Astrocyte (in vitro differentiated cells and primary cell): Measurements from ENCODE around the gene SLC7A5. TPM values are rescaled to one million over a fixed set of nuclear protein-coding genes. Genes with fewer than 3 reads are reported as not detected.
A peak's percentile ranks its signal among the peaks of the same experiment; 100 is the strongest.
"Not testable (repeated sequence)": the region's sequence is repeated elsewhere in the genome, so short reads cannot be mapped to it uniquely, and the experiment has no call there.

ENCODE experiments used
- DNase-seq: peaks from one replicate; pipeline ENCODE4 v3.0.0-alpha.2; 2010; ENCODE audit warnings: low read depth
- FAIRE-seq: peaks from 2 replicates; lab custom pipeline; 2011; peaks lifted over from hg19 to GRCh38; lab: Jason Lieb, UNC
- H2AFZ ChIP-seq: 2 replicates; pipeline ENCODE4 v1.6.0; 2012; ENCODE audit warnings: low read depth, low read length, inconsistent platforms
- H3K27ac ChIP-seq: 2 replicates; pipeline ENCODE4 v1.5.1; 2011; ENCODE audit warnings: low read depth, low read length, inconsistent platforms
- H3K27me3 ChIP-seq: 2 replicates; pipeline ENCODE4 v1.6.0; 2011; ENCODE audit warnings: low read length, inconsistent platforms; ENCODE audit not compliant: insufficient read depth
- H3K36me3 ChIP-seq: 2 replicates; pipeline ENCODE4 v1.5.1; 2011; ENCODE audit warnings: low read length, inconsistent platforms; ENCODE audit not compliant: insufficient read depth
- H3K4me1 ChIP-seq: 2 replicates; pipeline ENCODE4 v1.5.1; 2011; ENCODE audit warnings: low read length, inconsistent platforms; ENCODE audit not compliant: insufficient read depth
- H3K4me2 ChIP-seq: 2 replicates; pipeline ENCODE4 v1.6.0; 2012; ENCODE audit warnings: low read length, inconsistent platforms
- H3K4me3 ChIP-seq: 2 replicates; pipeline ENCODE4 v1.5.1; 2011; ENCODE audit warnings: low read depth, mild to moderate bottlenecking, low read length, inconsistent platforms; ENCODE audit not compliant: insufficient read depth
- H3K79me2 ChIP-seq: 2 replicates; pipeline ENCODE4 v1.6.0; 2012; ENCODE audit warnings: mild to moderate bottlenecking, low read length, inconsistent platforms; ENCODE audit not compliant: insufficient read depth
- H3K9ac ChIP-seq: 2 replicates; pipeline ENCODE4 v1.6.0; 2012; ENCODE audit warnings: mild to moderate bottlenecking, low read length, inconsistent platforms
- H3K9me3 ChIP-seq: 2 replicates; pipeline ENCODE4 v1.5.1; 2012; ENCODE audit warnings: low read depth, mild to moderate bottlenecking, low read length, inconsistent platforms; ENCODE audit not compliant: insufficient read depth
- H4K20me1 ChIP-seq: 2 replicates; pipeline ENCODE4 v1.6.0; 2012; ENCODE audit warnings: low read length, inconsistent platforms; ENCODE audit not compliant: insufficient read depth
- H3K27ac Mint-ChIP-seq: one replicate; pipeline ENCODE4 v1.8.0; 2021; ENCODE audit warnings: mild to moderate bottlenecking, mixed read lengths; ENCODE audit not compliant: unreplicated experiment
- H3K27me3 Mint-ChIP-seq: one replicate; pipeline ENCODE4 v1.8.0; 2021; ENCODE audit warnings: low read depth, mixed read lengths; ENCODE audit not compliant: unreplicated experiment
- H3K36me3 Mint-ChIP-seq: one replicate; pipeline ENCODE4 v1.8.0; 2021; ENCODE audit warnings: low read depth, mixed read lengths; ENCODE audit not compliant: unreplicated experiment
- H3K4me1 Mint-ChIP-seq: one replicate; pipeline ENCODE4 v1.8.0; 2021; ENCODE audit warnings: low read depth, mixed read lengths; ENCODE audit not compliant: unreplicated experiment
- H3K4me3 Mint-ChIP-seq: one replicate; pipeline ENCODE4 v1.8.0; 2021; ENCODE audit warnings: mild to moderate bottlenecking, moderate library complexity, mixed read lengths; ENCODE audit not compliant: unreplicated experiment
- H3K9me3 Mint-ChIP-seq: one replicate; pipeline ENCODE4 v1.8.0; 2021; ENCODE audit warnings: mild to moderate bottlenecking, mixed read lengths; ENCODE audit not compliant: unreplicated experiment
- EZH2 ChIP-seq: IDR thresholded peaks from 2 replicates; pipeline ENCODE4 v1.6.1; 2012; ENCODE audit warnings: mild to moderate bottlenecking, low read length, inconsistent platforms; ENCODE audit not compliant: insufficient read depth
- total RNA-seq: library from RNA; stranded (reverse); gene quantifications from 2 replicates; pipeline ENCODE4 v1.2.1, GENCODE V29; 2021
- TF ChIP-seq, protein P1 (sequence below): IDR thresholded peaks from 2 replicates; pipeline ENCODE4 v1.5.1; 2011; ENCODE audit warnings: low read depth, mild to moderate bottlenecking, inconsistent platforms, low read length, moderate library complexity; ENCODE audit not compliant: insufficient read depth

Gene SLC7A5
- total RNA-seq, 1 donor from 2014 or later, result 815 TPM

DNA sequence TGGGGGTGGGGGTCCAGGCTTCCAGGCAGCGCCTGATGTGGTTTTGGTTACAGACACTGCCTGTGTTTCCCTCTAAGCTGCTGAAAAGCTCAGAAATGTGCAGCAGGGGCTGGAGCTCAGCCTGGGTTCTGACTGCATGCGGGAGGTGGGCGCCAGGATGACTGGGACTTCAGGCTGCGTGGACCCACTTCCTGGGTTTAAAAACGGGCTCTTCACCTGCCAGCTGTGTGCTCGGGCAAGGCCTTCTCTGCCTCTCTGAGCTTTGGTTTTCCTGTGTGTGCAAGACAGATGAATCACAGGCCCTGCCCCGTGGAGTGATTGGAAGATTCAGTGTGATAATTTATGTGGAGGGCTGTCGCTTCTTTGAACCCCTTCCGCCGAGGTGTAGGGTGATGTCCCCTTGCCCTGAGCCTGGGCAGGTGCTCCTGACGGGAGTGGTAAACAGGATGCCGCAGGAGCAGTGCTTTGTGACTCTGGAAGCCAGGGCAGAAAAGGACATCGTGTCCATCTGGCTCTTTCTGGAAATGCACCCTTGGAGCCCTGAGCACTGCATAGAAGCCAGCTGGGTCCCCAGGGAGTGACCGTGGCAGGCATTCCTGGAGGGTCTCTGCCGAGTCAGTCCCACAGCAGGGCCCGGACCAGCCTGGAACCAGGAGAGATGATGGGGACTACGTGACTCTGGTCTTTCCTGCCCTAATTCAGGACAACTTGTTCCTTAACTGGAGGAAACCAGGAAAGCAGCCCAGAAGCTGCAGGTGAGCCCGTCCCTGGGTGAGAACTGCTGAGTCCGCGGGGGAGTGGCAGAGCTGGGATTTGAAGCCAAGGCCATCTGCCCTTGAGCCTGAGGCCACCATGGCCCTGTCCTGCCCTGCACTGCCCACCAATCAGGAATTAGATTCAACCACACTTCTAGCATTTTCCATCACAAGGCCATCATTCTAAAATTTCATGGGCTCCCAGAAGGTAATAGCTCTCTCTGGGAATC is 28.5 kb upstream of the SLC7A5 start:
- peak overlapping the region; percentile 78 for H3K27ac Mint-ChIP-seq
- H3K4me3 ChIP-seq, result no peak overlapping the region
- no peak for TF ChIP-seq EZH2
- TF ChIP-seq, protein P1, sequence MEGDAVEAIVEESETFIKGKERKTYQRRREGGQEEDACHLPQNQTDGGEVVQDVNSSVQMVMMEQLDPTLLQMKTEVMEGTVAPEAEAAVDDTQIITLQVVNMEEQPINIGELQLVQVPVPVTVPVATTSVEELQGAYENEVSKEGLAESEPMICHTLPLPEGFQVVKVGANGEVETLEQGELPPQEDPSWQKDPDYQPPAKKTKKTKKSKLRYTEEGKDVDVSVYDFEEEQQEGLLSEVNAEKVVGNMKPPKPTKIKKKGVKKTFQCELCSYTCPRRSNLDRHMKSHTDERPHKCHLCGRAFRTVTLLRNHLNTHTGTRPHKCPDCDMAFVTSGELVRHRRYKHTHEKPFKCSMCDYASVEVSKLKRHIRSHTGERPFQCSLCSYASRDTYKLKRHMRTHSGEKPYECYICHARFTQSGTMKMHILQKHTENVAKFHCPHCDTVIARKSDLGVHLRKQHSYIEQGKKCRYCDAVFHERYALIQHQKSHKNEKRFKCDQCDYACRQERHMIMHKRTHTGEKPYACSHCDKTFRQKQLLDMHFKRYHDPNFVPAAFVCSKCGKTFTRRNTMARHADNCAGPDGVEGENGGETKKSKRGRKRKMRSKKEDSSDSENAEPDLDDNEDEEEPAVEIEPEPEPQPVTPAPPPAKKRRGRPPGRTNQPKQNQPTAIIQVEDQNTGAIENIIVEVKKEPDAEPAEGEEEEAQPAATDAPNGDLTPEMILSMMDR, result no peak
- H2AFZ ChIP-seq, result no peak overlapping the region
- H4K20me1 ChIP-seq, result no peaks in the 10 kb centered on the region
- H3K9me3 ChIP-seq, result no peaks in the 10 kb centered on the region
- no peaks in the 10 kb centered on the region for H3K9me3 Mint-ChIP-seq
- H3K4me3 Mint-ChIP-seq, result peak overlapping the region; percentile 1
- no peak for DNase-seq
- no peaks in the 10 kb centered on the region for H3K36me3 ChIP-seq
- no peak overlapping the region for H3K4me2 ChIP-seq
- no peaks in the 10 kb centered on the region for H3K27me3 ChIP-seq
- H3K27ac ChIP-seq, result no peak overlapping the region
- peaks cover 3% of the 10 kb centered on the region for H3K36me3 Mint-ChIP-seq
- H3K4me1 ChIP-seq, result peaks cover 13% of the 10 kb centered on the region
- H3K27me3 Mint-ChIP-seq, result peaks cover 4% of the 10 kb centered on the region
- H3K4me1 Mint-ChIP-seq, result peaks cover 25% of the 10 kb centered on the region
- no peaks in the 10 kb centered on the region for H3K79me2 ChIP-seq
- no peak for FAIRE-seq
- no peak overlapping the region for H3K9ac ChIP-seq

DNA sequence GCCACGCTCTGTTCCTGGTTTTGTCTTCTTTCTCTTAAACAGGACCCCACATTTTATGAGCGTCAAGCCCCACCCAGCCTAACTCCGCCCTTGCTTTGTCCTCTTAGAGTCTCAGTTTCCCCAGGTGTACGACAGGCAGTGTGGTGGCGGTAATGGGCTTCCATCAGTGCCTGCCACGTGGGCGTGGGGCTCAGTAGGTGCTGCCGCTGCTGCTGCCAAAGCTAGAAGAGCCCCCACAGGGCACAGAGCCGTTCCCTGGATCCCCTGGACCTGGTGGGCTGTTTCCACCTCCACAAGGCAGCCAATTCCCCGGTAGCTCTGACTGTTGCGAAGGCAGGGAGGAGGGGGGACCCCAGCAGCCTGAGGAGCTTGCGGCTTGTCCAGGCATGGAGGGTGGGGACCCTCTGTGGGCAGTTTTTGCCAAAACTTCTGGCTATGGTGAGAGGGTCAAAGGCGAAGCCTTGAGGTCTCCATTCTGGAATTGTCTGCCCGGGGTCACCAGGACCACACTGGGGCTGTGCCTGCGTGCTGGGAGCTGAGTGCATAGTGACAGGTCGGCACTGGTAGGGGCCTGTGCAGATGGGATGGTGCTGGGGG is 27.7 kb upstream of the SLC7A5 start:
- H3K9ac ChIP-seq, H3K36me3 ChIP-seq, H3K27me3 ChIP-seq, H3K4me2 ChIP-seq, H3K36me3 Mint-ChIP-seq, H3K27me3 Mint-ChIP-seq, H4K20me1 ChIP-seq, H3K79me2 ChIP-seq, H3K9me3 Mint-ChIP-seq, DNase-seq, H3K27ac ChIP-seq, H3K9me3 ChIP-seq, H3K4me3 Mint-ChIP-seq, FAIRE-seq, H2AFZ ChIP-seq, H3K4me3 ChIP-seq: not testable (repeated sequence)
- peaks cover 13% of the 10 kb centered on the region for H3K4me1 ChIP-seq
- peak overlapping the region; percentile 58 for H3K27ac Mint-ChIP-seq
- peaks cover 25% of the 10 kb centered on the region for H3K4me1 Mint-ChIP-seq

DNA sequence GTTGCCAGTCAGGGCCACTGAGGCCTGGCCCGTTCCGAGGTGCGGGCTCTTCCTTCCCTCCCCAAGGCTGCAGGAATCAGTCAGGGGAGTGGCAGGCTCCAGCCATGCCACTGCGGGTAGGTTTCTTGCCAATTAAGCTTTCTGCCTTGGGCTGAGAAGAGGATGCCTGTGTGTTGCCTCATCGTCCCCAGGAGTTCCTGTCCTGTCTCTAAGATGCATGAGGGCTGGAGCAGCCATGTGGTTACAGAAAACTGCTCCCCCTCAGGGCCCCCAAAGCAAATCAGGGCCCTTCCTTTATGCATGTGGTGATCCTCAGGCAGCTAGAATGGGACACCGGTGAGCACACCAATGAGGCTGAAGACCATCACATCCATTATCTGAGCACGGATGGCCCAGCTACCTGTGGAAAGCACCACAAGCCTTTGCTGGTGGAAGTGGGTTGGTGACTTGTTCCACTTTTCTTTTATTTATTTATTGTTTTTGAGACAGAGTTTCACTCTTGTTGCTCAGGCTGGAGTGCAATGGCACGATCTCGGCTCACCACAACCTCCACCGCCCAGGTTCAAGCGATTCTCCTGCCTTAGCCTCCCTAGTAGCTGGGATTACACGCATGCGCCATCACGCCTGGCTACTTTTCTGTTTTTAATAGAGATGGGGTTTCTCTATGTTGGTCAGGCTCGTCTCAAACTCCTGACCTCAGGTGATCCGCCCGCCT is 27.0 kb upstream of the SLC7A5 start:
- peak overlapping the region; percentile 58 for H3K27ac Mint-ChIP-seq
- not testable (repeated sequence) for H3K4me2 ChIP-seq, FAIRE-seq

More for the DNA sequence above, 27.0 kb upstream of the SLC7A5 start:
- H4K20me1 ChIP-seq, H3K9me3 Mint-ChIP-seq, H3K36me3 ChIP-seq, H3K27me3 Mint-ChIP-seq, H3K36me3 Mint-ChIP-seq, H3K4me3 Mint-ChIP-seq, H3K79me2 ChIP-seq, DNase-seq, H3K9ac ChIP-seq, H3K4me3 ChIP-seq, H3K27me3 ChIP-seq, H2AFZ ChIP-seq, H3K27ac ChIP-seq, H3K9me3 ChIP-seq: not testable (repeated sequence)
- H3K4me1 Mint-ChIP-seq, result peaks cover 25% of the 10 kb centered on the region
- peaks cover 13% of the 10 kb centered on the region for H3K4me1 ChIP-seq
